B cell (primary cell): ENCODE measurements around the gene PRKAB1. TPM values are rescaled to one million over a fixed set of nuclear protein-coding genes. Genes with fewer than 3 reads are reported as not detected.

Source experiments
- ATAC-seq: fragments of 200-7000 bp; cut with Tn5 transposase; one replicate; pipeline ENCODE4 v1.10.0; 2021; ENCODE audit warnings: low read depth, mild to moderate bottlenecking, moderate number of reproducible peaks, moderate library complexity
- CTCF ChIA-PET: fragments of 350-600 bp; sonication (Branson Sonifier 250); formaldehyde crosslinking; loops from one replicate; lab custom pipeline; 2021; ENCODE audit warnings: antibody characterized with exemption, inconsistent platforms; lab: Charles Lee
- POLR2A ChIA-PET: fragments of 350-600 bp; sonication (Branson Sonifier 250); formaldehyde crosslinking; loops from one replicate; lab custom pipeline; 2021; ENCODE audit warnings: antibody characterized with exemption; lab: Charles Lee
- DNase-seq: peaks from one replicate; pipeline ENCODE4 v3.0.0; 2013
- H2AFZ ChIP-seq: 2 replicates; pipeline ENCODE4 v1.6.1; 2012; ENCODE audit warnings: mild to moderate bottlenecking, low read depth, low read length; ENCODE audit not compliant: insufficient read depth, poor library complexity, severe bottlenecking
- H3K27ac ChIP-seq, 2 donors: 1 replicate in 1 of 2; 2 replicates in 1 of 2; pipeline ENCODE4 v1.5.1; 2012 to 2013; ENCODE audit warnings: low read length in 2 of 2, mild to moderate bottlenecking in 2 of 2, moderate library complexity in 1 of 2
- H3K27me3 ChIP-seq, 4 experiments: fragments of 200-600 bp in 1 of 4; sonication (generic) in 1 of 4; replicated peaks in 1 of 4; 1 replicate in 2 of 4; 2 replicates in 2 of 4; pipeline versions ENCODE4 v1.6.1 to v1.7.0; 2013 to 2016; ENCODE audit warnings: low read length in 3 of 4, mild to moderate bottlenecking in 2 of 4, mixed read lengths in 1 of 4, moderate library complexity in 1 of 4; ENCODE audit not compliant: insufficient read depth in 4 of 4, control insufficient read depth in 3 of 4; ENCODE audit errors: control extremely low read depth in 1 of 4
- H3K36me3 ChIP-seq, 2 experiments: replicated peaks in 1 of 2; 1 replicate in 1 of 2; 2 replicates in 1 of 2; pipeline versions ENCODE4 v1.6.1 to v1.7.1; 2013; ENCODE audit warnings: low read length in 1 of 2; ENCODE audit not compliant: insufficient read depth in 2 of 2, control insufficient read depth in 1 of 2; ENCODE audit errors: control extremely low read depth in 1 of 2, extremely low read depth in 1 of 2
- H3K4me1 ChIP-seq, 2 donors: fragments of 200-600 bp in 1 of 2; sonication (generic) in 1 of 2; 1 replicate in 1 of 2; 2 replicates in 1 of 2; pipeline versions ENCODE4 v1.5.1 to v1.6.1; 2013 to 2017; ENCODE audit warnings: low read length in 2 of 2; ENCODE audit not compliant: control insufficient read depth in 2 of 2, insufficient read depth in 2 of 2
- H3K4me2 ChIP-seq: replicated peaks from 2 replicates; pipeline ENCODE3; 2012; ENCODE audit warnings: mild to moderate bottlenecking, low read depth, low read length; ENCODE audit not compliant: poor library complexity, severe bottlenecking
- H3K4me3 ChIP-seq, 5 experiments: fragments of 200-600 bp in 1 of 5; sonication (generic) in 1 of 5; 1 replicate in 3 of 5; 2 replicates in 2 of 5; pipeline versions ENCODE4 v1.5.1 to v1.7.0; 2011 to 2016; ENCODE audit warnings: low read length in 4 of 5, mild to moderate bottlenecking in 4 of 5, low read depth in 2 of 5, control low read depth in 1 of 5, moderate library complexity in 1 of 5; ENCODE audit not compliant: insufficient read depth in 1 of 5; ENCODE audit errors: control extremely low read depth in 1 of 5, extremely low read depth in 1 of 5
- H3K79me2 ChIP-seq: fragments of 200-600 bp; sonication (generic); one replicate; pipeline ENCODE4 v1.6.0; 2016; ENCODE audit warnings: low read length; ENCODE audit not compliant: control insufficient read depth, insufficient read depth
- H3K9ac ChIP-seq: fragments of 200-600 bp; sonication (generic); 2 replicates; pipeline ENCODE4 v1.6.1; 2017; ENCODE audit warnings: mild to moderate bottlenecking, low read length, moderate library complexity
- H3K9me3 ChIP-seq, 3 donors: one replicate each; pipeline versions ENCODE4 v1.6.1 to v1.7.1; 2013; ENCODE audit warnings: low read length in 2 of 3; ENCODE audit not compliant: control insufficient read depth in 2 of 3, insufficient read depth in 1 of 3; ENCODE audit errors: control extremely low read depth in 1 of 3
- H4K20me1 ChIP-seq: 2 replicates; pipeline ENCODE4 v1.6.0; 2012; ENCODE audit warnings: mild to moderate bottlenecking, low read length; ENCODE audit not compliant: insufficient read depth, control insufficient read depth, poor library complexity, severe bottlenecking
- H3K27ac Mint-ChIP-seq: one replicate; pipeline ENCODE4 v1.8.0; 2021; ENCODE audit warnings: mixed read lengths
- H3K27me3 Mint-ChIP-seq: one replicate; pipeline ENCODE4 v1.8.0; 2021; ENCODE audit warnings: mixed read lengths
- H3K4me1 Mint-ChIP-seq: one replicate; pipeline ENCODE4 v1.8.0; 2021; ENCODE audit warnings: mixed read lengths
- H3K4me3 Mint-ChIP-seq: one replicate; pipeline ENCODE4 v1.8.0; 2021; ENCODE audit warnings: mixed read lengths
- H3K9me3 Mint-ChIP-seq: one replicate; pipeline ENCODE4 v1.8.0; 2022; ENCODE audit warnings: mixed read lengths; ENCODE audit not compliant: insufficient read depth
- EZH2 ChIP-seq: IDR thresholded peaks from 2 replicates; pipeline ENCODE4 v1.6.1; 2012; ENCODE audit warnings: borderline replicate concordance, low read depth, mild to moderate bottlenecking, moderate library complexity, low read length; ENCODE audit not compliant: insufficient read depth, poor library complexity, severe bottlenecking
- WGBS: methylation state at CpG from one replicate; pipeline ENCODE4 v1.1.5; 2013; ENCODE audit warnings: missing lambda C conversion rate; ENCODE audit not compliant: insufficient coverage; 5-methylcytosine and 5-hydroxymethylcytosine counted together
- intact Hi-C: fragments of 100-400 bp; cut with micrococcal nuclease; formaldehyde crosslinking; loops from one replicate; pipeline ENCODE4 v1.10.0; 2022
- polyA plus RNA-seq: library from polyadenylated mRNA; depleted of rRNA; stranded (reverse); fragments of >200 nt; gene quantifications from 2 replicates; pipeline ENCODE4 v1.2.3, GENCODE V29; 2012
- total RNA-seq, 2 donors: library from RNA; stranded (reverse); fragments of 120-200 nt in 1 of 2; gene quantifications; 1 replicate in 1 of 2; 2 replicates in 1 of 2; pipeline versions ENCODE4 v1.2.3 to v1.2.4, GENCODE V29; 2013 to 2022
- TF ChIP-seq, protein P1 (sequence below): fragments of 200-600 bp; IDR thresholded peaks from one replicate; pipeline ENCODE4 v1.8.0; 2022; ENCODE audit warnings: antibody characterized with exemption, mild to moderate bottlenecking

The PRKAB1 gene
- total and polyA plus RNA-seq, 2 donors (not counting 1 experiment from before 2014, with no cell fraction given): 36.4 to 56.4 TPM

DNA sequence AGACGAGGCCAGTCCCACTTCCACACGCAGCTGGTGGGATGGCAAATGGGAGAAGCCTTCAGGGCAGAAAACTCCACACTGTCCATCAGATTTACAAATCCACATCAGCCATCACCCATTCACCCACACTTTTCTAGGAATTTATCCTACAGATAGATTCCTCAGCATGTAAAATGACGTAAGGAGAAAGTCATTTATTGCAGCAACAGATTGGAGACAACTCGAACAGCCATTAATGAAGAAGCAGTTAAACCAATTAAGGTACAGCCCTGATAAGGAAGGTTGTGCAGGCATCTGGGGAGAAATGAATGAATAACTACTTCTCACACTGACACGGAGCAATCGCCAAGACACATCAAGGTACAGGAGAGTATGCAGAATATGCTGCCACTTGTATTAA is 26.2 kb downstream of the PRKAB1 start:
- no peak overlapping the region for H3K27ac Mint-ChIP-seq
- TF ChIP-seq, protein P1, sequence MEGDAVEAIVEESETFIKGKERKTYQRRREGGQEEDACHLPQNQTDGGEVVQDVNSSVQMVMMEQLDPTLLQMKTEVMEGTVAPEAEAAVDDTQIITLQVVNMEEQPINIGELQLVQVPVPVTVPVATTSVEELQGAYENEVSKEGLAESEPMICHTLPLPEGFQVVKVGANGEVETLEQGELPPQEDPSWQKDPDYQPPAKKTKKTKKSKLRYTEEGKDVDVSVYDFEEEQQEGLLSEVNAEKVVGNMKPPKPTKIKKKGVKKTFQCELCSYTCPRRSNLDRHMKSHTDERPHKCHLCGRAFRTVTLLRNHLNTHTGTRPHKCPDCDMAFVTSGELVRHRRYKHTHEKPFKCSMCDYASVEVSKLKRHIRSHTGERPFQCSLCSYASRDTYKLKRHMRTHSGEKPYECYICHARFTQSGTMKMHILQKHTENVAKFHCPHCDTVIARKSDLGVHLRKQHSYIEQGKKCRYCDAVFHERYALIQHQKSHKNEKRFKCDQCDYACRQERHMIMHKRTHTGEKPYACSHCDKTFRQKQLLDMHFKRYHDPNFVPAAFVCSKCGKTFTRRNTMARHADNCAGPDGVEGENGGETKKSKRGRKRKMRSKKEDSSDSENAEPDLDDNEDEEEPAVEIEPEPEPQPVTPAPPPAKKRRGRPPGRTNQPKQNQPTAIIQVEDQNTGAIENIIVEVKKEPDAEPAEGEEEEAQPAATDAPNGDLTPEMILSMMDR: no peak
- 100% methylated on average over 2 of the region's 6 CpGs for WGBS

DNA sequence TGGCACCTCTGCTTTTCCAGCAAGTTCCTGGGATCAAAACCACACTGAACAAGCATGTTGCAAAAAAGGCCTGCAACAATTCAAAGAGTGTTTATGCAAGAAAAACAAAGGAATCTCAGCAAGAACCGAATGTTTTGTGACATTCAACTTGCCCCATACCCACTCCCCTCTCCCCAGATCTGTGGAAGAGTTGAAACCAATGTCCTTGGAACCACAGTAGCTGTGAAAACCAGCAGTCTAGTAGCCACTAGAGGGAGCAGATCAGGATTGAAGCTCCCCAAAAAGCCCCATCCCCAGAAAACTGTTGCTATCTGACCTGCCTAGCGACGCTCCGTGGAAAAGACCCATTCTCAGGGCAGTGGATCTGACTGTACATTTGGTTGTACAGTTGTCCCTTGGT is 27.1 kb downstream of the PRKAB1 start:
- DNase-seq (no peak), ATAC-seq (no peak)
- ChIA-PET POLR2A (no interaction called here), CTCF (interaction anchor here (0.9 to 2.1 kb wide), 4 partner anchors 13 to 1822 kb away, joined by 3 to 6 read pairs (median 4); partner anchors contain the start of gene PRKAB1)
- no peak for TF ChIP-seq EZH2
- TF ChIP-seq, protein P1: no peak
- H3K9me3 Mint-ChIP-seq: no peaks in the 10 kb centered on the region
- no peak overlapping the region for H3K9ac ChIP-seq
- H3K4me3 Mint-ChIP-seq: no peak overlapping the region
- no peaks in the 10 kb centered on the region for H3K27me3 Mint-ChIP-seq
- no peak overlapping the region for H3K4me2 ChIP-seq
- 95% methylated on average over 4 of the region's 4 CpGs for WGBS
- H3K9me3 ChIP-seq: no peaks in the 10 kb centered on the region
- no peaks in the 10 kb centered on the region for H3K79me2 ChIP-seq
- H3K27ac ChIP-seq: no peak overlapping the region
- no peaks in the 10 kb centered on the region for H3K4me1 Mint-ChIP-seq
- H4K20me1 ChIP-seq: no peaks in the 10 kb centered on the region
- H2AFZ ChIP-seq: no peak overlapping the region
- intact Hi-C loops: no loop called here
- H3K27ac Mint-ChIP-seq: no peak overlapping the region
- no peaks in the 10 kb centered on the region for H3K27me3 ChIP-seq
- no peaks in the 10 kb centered on the region for H3K36me3 ChIP-seq
- no peak overlapping the region for H3K4me3 ChIP-seq
- H3K4me1 ChIP-seq: no peaks in the 10 kb centered on the region

More for the DNA sequence above, 26.2 kb downstream of the PRKAB1 start:
- no peak overlapping the region for H3K9ac ChIP-seq
- no peak for ATAC-seq
- no peak overlapping the region for H3K27ac ChIP-seq
- Mint-ChIP-seq H3K4me1 (no peaks in the 10 kb centered on the region), H3K27me3 (no peaks in the 10 kb centered on the region), H3K4me3 (no peak overlapping the region), H3K9me3 (no peaks in the 10 kb centered on the region)
- H3K4me3 ChIP-seq: no peak overlapping the region
- H3K27me3 ChIP-seq: no peaks in the 10 kb centered on the region
- H3K4me1 ChIP-seq: no peaks in the 10 kb centered on the region
- H3K36me3 ChIP-seq: no peaks in the 10 kb centered on the region
- H3K4me2 ChIP-seq: no peak overlapping the region
- H3K9me3 ChIP-seq: no peaks in the 10 kb centered on the region
- no peaks in the 10 kb centered on the region for H3K79me2 ChIP-seq
- H4K20me1 ChIP-seq: no peaks in the 10 kb centered on the region
- CTCF ChIA-PET: interaction anchor here (0.9 to 1.6 kb wide), 2 partner anchors 28 to 1821 kb away, joined by 3 to 4 read pairs; no protein-coding TSS in a partner anchor
- H2AFZ ChIP-seq: no peak overlapping the region
- no peak for DNase-seq
- POLR2A ChIA-PET: no interaction called here
- intact Hi-C loops: no loop called here
